ENCODE results near the gene MROH7.

- TF ChIP-seq CTCF (IDR thresholded peaks at IDR 0.05; ENCODE audit: low read depth, low read length, missing input control) (no peak), ATF3 (IDR thresholded peaks at IDR 0.05) (no peak), FOXA1 (IDR thresholded peaks at IDR 0.05) (no peak), NR2F2 (IDR thresholded peaks at IDR 0.05) (no peak), YY1 (IDR thresholded peaks at IDR 0.05) (no peak), SP1 (IDR thresholded peaks at IDR 0.05) (no peak), TAF1 (conservative IDR thresholded peaks at IDR 0.05) (no peak), GABPA (IDR thresholded peaks at IDR 0.05 in 1 of 2, conservative IDR thresholded peaks at IDR 0.05 in 1 of 2) (no peak), RAD21 (IDR thresholded peaks at IDR 0.05) (no peak)
- TF ChIP-seq, protein P1, sequence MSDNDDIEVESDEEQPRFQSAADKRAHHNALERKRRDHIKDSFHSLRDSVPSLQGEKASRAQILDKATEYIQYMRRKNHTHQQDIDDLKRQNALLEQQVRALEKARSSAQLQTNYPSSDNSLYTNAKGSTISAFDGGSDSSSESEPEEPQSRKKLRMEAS (IDR thresholded peaks at IDR 0.05) = no peak
Observed at GRCh38 chr1:54745864-54746263, 104.3 kb downstream of the MROH7 start.

All from liver (tissue), 3 donors.